UCSD-AML1 (cell line): ENCODE results near the gene HOGA1.
"Not testable (repeated sequence)": the region's sequence is repeated elsewhere in the genome, so short reads cannot be mapped to it uniquely, and the experiment has no call there.

Source experiments
- DNase-seq: peaks from one replicate; lab custom pipeline; 2025; ENCODE audit not compliant: unreplicated experiment; lab: John Stamatoyannopoulos, UW

Gene HOGA1

DNA sequence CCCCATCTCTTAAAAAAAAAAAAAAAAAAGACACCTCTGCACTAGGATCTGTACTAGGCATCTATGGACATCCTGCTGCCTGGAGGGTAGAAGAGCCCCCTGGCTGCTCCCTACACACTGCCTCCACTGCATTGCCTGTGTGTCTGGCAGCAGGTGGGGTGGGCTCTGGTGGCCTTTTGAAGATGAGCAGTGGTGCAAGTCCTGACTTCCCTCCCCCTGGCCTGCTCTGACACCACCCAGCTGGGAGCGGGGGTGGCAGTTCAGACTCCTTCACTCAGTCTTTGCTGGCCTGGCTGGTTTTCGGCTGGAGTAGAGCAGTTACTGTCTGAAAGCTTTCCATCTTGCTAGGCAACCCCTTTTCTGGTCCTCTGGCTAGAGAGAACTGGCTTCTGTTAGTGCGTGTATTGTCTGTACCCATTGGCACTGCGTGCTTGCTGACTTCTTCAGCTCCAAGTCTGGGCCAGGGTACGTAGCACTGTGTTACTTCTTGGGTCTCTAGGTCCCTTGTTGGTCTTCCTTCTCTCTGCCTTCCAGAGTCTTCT, 23.0 kb downstream of the HOGA1 start:
- DNase-seq = no peak

DNA sequence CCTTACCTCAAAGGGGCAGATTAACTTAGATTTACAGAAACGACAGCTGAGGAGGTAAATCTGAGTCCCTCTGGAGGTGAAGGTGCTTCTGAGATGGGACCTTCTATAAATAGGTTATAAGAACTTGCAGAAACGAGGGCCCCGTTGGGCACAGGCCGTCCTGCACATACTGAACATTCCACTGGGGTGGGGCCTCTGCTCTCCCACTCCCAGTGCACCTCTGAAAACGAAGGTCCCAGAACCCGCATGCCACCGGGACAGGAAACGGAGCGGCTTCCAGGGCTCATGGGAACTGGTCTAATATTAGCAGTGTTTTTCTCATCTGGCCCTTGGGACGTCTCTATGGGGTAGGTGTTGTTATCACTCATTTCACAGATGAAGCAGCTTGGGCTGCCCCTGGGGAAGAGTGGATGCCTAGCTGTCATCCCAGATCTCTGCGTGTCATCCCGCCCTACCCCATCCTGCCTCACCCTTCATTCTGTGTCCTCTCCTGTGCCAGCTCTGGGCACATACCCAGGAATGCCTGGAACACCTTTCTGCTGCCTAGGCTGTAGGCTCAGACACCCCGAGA, 24.9 kb downstream of the HOGA1 start:
- DNase-seq = no peak

DNA sequence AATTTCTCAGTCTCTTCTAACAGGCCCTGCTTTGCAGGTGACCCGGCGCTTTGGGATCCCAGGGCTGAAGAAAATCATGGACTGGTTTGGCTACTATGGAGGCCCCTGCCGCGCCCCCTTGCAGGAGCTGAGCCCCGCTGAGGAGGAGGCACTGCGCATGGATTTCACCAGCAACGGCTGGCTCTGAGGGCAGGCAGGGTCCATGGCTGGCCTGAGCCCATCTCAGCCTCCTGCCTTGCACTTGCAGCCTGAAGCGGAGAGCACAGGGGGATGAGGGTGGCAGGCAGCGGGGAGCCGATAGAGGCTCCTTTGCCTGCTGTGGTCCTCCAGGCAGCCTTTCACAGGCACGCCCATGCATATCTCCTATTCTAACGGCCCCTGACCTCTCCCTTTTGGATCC, 27.3 kb downstream of the HOGA1 start:
- DNase-seq = no peak

DNA sequence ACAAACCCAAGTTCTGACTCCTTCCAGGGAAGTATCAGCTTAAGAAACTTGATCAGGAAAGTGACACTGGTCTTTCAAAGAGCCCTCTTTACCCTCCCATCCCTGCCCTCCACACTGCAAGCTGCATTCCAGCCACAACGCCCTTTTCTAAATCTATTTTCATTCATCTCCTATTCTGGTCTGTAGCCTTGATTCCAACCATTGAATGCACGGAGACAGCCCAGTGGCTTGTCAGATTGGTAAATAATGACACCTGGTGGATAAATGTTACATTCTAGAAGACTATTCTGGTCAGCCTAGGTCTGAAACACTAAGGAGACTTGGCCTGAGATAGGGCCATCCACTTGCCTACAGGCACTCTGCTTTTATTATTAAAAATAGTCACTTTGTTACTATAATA, 28.2 kb downstream of the HOGA1 start:
- DNase-seq = no peak

DNA sequence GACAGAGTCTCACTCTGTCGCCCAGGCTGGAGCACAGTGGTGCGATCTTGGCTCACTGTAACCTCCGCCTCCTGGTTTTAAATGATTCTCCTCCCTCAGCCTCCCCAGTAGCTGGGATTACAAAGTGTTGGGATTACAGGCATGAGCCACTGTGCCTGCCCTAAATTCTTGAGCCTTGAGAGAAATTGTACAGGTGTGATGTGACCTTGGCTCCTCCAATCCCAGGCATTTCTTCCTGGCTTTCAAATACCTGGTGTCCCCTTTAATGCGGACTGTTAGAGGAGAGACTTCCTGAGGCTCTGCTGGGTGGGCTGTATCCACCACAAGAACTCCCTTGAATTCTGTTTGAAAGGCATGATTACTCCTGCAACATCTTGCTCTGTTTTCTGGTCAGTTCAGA, 34.1 kb downstream of the HOGA1 start:
- DNase-seq = no peak

DNA sequence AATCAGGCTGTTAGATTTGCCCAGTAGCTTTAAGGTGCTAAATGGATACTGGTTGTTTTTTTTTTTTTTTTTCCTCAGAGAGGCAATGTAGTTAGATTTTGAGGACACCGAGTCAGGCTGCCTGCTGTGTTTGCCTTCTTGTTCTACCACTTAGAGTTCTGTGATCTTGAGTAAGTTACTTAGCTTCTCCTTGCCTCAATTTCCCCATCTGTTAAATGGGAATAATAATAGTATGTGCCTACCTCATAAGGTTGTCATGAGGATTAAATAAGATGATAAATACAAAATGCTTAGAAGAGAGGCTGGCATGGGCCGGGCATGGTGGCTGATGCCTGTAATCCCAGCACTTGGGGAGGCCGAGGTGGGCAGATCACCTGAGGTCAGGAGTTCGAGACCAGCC, 34.5 kb downstream of the HOGA1 start:
- no peak for DNase-seq

DNA sequence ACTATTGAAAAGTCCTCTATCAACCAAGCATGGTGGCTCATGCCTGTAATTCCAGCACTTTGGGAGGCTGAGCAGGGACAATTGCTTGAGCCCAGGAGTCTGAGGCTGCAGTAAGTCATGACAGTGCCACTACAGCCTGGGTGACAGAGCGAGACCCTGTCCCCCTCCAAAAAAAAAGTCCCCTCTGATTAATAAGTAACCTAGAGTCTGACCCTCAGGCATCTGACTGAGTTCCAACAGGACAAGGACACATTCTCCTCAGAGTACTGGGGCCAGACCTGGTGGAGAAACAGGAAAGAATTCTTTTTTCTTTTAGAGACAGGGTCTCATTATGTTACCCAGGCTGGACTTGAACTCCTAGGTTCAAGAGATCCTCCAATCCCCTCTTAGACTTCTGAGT, 39.1 kb downstream of the HOGA1 start:
- no peak for DNase-seq

DNA sequence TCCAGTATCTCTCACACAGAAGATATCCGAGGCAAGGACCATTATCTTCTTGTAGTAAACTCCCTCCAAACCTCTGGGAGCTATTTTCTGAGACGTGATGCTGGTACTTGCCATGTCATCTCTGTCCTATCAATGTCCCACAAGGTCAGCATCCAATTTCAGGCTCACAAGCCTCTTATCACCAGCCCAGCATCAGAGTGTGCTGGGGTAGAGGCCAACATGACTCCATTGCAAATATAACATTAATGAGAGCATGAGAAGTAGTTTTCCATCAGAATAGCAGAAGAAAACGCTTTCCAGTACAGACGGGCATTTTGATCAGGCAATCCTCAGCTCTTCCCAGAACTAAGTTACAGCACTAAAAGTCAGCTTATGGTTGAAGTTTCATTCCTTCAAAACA, 43.5 kb downstream of the HOGA1 start:
- DNase-seq = no peak

DNA sequence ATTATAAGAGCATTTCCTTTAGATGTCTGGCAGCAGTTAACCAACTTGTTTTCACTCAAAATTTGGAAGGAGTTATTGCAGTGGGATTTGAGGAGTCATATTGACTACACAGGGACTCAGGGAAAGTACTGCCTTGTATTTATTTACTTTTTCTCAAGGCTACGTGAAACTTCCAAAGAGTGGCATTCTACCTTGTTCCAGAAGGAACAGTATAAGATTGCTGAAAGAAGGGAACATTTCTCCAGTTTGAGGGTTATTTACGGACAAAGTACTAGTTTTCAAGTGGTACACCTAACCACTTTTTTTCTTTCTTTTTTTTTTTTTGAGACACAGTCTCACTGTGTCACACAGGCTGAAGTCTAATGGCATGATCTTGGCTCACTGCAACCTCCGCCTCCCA, 44.0 kb downstream of the HOGA1 start:
- DNase-seq = no peak

DNA sequence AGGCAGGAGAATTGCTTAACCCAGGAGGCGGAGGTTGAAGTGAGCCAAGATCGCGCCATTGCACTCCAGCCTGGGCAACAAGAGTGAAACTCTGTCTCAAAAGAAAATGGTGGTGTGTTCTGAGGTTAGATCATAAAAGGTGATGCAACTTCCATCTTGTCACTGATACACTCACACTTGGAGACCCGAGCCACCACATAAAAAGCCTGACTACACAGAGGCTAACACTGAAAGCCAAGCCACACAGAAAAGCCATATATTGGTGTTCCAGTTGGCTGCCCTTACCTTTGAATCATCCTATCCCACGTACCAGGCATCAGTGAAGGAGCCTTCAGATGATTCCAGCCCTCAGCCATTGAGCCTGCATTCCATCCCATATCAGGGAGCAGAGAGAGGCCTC, 45.1 kb downstream of the HOGA1 start:
- DNase-seq = no peak

DNA sequence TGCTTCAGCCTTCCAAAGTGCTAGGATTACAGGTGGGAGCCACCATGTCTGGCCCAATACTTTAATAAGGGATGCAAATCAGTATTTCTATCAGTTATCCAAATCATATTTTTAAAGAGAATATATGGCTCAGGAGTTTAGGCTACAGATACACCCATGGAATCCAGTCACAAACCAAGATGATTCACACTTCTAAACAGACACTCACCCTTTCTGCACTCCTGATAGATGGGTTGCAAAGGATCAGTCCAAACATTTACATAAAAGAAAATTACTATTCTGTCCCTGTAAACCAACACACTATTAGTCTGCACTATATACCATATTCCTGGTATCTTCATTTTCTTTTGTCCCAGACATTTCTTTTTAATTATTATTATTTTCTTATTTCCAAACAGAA, 46.9 kb downstream of the HOGA1 start:
- DNase-seq = no peak

DNA sequence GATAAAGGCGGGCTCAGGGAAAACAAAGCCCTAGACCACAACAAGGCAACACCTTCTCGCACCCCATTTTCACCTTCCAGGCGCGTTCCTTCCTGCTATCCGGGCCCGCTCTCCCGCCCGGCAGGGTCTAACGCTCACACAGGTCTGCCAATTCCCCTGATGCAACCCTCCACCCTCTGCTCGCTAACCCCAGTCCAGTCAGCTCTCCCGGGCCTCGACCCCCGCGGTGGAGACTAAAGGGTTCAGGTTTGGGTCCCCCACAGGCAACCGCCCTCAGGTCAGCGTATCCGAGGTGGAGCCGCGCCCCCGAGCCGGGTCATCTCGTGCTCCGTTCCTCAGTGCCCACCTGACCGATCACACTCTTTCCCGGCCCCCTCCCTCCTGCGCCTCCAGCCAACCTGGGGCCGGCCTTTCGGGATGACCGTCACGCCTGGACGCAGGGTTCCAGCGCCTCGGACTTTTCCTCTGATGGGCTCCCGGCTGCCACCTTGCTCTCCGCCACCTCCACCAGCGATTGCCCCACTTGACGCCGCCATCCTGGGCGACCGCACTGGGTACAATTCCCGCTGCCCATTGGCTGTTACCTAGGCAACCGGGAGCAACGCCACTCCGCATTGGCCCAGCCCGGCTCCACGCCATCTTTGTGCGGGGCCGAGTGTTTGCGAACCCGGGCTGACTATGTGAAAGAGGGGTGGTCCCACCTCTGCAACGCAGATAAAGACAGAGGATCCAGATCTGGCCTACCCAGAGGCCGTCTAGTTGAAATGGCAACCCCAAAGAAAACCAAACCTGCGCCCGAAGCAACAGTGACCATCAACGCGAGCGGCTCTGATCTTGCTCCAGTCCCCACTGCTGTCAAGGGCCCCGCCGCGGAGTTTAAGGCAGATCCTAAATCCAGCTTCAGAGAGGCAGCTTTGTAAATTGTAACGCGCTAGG, 49.0 kb downstream of the HOGA1 start, which contains the start of gene MORN4:
Gene MORN4, minus strand, starts transcription at position 552 of the 936 bp plus-strand sequence. CDS start 13,847 bp downstream, outside the sequence.
- DNase-seq = no peak

DNA sequence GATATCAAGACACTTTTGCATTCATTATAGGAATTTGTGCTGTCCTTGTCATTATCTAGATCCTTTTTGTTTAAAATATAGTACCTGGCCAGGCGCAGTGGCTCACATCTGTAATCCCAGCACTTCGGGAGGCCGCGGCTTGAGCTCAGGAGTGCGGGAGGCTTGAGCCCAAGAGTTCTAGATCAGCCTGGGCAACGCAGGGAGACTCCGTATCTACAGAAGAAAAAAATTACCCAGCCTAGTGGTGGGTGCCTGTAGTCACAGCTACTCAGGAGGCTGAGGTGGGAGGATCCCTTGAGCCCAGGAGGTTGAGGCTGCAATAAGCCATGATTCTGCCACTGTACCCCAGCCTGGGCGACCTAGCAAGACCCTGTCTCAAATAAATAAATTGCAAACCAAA, 49.7 kb downstream of the HOGA1 start:
- no peak for DNase-seq

DNA sequence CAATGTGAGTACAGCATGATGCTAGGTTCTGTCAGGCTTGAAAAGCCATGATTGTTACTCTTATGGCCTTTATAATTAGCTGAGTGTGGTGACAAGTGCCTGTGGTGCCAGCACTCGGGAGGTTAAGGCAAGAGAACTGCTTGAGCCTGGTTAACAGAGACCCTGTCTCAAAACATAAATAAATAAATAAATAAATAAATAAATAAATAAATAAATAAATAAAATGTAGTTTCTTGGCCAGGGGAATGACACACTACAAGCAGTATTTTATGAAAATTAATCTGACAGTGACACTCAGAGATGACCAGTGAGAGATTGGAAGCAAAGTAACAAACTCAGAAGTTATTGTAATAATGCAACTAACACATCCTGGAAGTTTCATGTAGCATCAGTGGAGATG, 51.4 kb downstream of the HOGA1 start:
- no peak for DNase-seq

DNA sequence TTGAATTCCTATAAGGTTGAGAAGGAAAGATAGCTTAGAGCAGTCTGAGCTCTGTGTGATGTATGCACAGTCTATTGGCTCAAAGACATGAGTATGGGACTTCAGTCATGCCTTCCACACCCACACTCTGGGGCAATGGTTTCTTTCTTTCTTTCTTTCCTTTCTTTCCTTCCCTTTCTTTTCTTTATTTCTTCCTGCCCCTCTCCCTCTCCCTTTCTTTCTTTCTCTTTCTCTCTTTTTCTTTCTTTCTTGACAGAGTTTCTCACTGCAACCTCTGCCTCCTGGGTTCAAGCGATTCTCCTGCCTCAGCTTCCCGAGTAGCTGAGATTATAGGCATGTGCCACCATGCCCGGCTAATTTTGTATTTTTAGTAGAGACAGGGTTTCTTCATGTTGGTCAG, 54.9 kb downstream of the HOGA1 start:
- not testable (repeated sequence) for DNase-seq

DNA sequence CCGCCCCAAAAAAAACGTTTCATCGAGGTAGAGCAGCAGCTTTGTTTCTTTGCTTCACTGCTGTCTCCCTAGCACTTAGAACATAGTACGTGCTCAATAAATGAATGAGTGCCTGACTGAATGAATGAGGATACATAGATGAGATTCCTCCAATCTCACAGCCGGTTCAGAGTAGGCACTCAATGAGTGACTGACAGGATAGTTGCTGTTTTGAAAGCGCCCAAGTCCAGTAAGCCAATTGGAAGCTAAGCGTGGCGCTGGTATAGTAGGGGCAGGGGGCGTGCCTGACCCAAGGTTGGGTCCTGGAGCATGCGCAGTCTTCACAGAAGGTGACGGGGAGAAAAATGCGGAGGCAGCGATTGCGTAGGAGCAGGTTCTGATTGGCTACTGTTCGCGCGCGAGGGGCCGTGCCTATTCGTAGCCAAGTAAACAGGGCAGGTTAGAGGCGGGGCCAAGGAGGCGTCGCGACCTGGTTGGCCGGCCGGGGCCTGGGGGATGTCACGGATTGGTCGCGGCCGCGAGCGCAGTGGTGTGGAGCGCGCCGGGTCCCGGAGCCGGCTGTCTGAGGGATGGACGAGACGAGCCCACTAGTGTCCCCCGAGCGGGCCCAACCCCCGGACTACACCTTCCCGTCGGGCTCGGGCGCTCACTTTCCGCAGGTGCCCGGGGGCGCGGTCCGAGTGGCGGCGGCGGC, 56.1 kb downstream of the HOGA1 start, which contains the start of gene PI4K2A:
Gene PI4K2A, plus strand, starts transcription at position 498 of the 694 bp plus-strand sequence. Its CDS starts 72 bp downstream, at position 570.
- DNase-seq = peak; percentile 98

DNA sequence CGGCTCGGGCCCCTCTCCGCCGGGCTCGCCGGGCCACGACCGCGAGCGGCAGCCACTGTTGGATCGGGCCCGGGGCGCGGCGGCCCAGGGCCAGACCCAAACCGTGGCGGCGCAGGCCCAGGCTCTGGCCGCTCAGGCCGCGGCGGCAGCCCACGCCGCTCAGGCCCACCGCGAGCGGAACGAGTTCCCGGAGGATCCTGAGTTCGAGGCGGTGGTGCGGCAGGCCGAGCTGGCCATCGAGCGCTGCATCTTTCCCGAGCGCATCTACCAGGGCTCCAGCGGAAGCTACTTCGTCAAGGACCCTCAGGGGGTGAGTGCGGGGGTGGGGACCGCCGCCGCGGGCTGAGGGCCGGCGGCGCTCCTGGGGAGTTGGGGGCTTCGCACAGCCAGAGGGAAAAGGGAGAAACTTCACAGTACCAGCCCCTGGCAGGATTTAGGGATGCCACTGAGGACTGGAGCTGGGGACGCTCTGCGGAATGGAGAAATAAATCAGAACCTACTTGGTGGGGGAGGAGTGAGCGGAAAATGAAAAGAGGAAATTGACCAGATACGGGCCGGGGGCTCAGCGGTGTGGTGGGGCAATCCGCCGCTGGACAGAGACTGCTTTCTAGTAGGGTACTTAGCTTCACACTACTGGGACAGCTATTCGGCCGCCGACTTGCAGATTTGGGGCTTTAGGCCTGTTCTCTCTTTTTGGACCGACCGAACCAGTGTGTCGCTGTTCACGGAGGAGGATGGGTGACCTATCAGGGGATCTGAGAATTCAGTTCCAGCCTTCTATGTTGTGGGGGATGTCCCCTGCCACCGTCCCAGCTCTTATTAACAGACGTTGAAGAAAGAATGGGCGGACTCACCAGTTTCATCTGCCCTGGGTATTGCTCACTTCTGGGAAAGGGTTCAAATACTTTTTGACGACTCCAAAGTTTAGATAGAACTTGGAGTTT, 57.0 kb downstream of the HOGA1 start:
- peak; percentile 40 for DNase-seq

DNA sequence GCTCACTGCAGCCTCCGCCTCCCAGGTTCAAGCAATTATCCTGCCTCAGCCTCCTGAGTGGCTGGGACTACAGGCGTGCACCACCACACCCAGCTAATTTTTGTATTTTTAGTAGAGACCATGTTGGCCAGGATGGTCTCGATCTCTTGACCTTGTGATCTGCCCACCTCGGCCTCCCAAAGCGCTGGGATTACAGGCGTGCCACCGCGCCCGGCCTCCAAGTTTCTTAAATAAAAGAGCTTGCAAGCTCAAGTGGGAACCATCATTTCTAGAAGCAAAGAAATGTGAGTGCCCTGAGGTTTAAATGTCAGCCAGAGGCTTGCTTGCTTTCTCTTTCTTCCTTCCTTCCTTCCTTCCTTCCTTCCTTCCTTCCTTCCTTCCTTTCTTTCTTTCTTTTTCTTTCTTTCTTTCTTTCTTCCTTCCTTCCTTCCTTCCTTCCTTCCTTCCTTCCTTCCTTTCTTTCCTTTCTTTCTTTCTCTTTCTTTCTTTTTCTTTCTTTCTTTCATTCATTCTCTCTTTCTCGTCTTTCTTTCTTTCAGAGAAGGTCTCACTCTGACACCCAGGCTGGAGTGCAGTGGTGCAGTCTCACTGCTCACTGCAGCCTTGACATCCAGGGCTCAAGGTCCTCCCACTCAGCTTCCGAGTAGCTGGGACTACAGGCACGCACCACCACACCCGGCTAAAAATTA, 58.4 kb downstream of the HOGA1 start:
- not testable (repeated sequence) for DNase-seq

DNA sequence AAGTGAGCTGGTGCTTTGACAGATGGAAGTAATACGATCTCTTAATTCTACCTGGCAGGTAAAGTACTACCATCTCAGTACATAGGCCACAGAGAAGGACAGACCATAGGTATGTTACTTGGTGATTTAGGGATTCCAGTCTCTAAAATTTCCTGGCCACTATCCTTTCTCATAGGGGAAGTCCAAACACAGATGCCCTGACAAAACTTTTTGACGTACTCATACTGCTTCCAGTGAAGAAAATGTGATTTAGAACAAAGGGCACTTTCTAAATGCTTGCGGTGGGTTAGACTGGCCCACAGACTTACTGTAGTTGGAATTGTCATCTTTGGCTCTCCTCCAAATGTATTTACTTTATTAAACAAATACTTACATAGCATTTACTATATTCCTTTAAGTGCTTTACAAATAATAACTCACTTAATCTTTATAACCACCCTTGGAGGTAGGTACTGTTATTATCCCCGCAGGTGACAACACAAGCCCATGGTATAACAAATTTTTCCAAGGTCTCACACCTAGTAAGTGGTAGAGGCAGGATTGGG, 59.3 kb downstream of the HOGA1 start:
- DNase-seq = no peak
